SK-N-SH treated with all-trans-retinoic acid at 6 μM for 48 hours (cell line): Measurements from ENCODE around the gene SCAF1.

Experiments
- ARNTL ChIP-seq: fragments of 450-650 bp; formaldehyde crosslinking; IDR thresholded peaks from 2 replicates; pipeline ENCODE4 v1.5.0; 2020; ENCODE audit warnings: low read depth, mild to moderate bottlenecking, moderate library complexity, borderline replicate concordance
- POU6F1 ChIP-seq: fragments of 250-450 bp; sonication (Bioruptor Pico); IDR thresholded peaks from 2 replicates; pipeline ENCODE4 v1.8.0; 2021; ENCODE audit warnings: low read depth, mild to moderate bottlenecking, moderate library complexity, borderline replicate concordance
- RARB ChIP-seq: fragments of 250-450 bp; sonication (Bioruptor Pico); IDR thresholded peaks from 2 replicates; pipeline ENCODE4 v1.8.0; 2021; ENCODE audit warnings: mild to moderate bottlenecking, moderate library complexity
- SNAI2 ChIP-seq: fragments of 250-450 bp; sonication (Bioruptor Pico); IDR thresholded peaks from 2 replicates; pipeline ENCODE4 v1.5.0; 2020; ENCODE audit warnings: mild to moderate bottlenecking, moderate library complexity

GRCh38 chr19:49686503-49687088, 44.6 kb downstream of the SCAF1 start:
- TF ChIP-seq SNAI2 (CRISPR knock-in tag): no peak
- TF ChIP-seq POU6F1: no peak
- TF ChIP-seq ARNTL: no peak
- TF ChIP-seq RARB (CRISPR knock-in tag): no peak
